ENCODE data around the gene SLC29A3.

The SLC29A3 gene

DNA sequence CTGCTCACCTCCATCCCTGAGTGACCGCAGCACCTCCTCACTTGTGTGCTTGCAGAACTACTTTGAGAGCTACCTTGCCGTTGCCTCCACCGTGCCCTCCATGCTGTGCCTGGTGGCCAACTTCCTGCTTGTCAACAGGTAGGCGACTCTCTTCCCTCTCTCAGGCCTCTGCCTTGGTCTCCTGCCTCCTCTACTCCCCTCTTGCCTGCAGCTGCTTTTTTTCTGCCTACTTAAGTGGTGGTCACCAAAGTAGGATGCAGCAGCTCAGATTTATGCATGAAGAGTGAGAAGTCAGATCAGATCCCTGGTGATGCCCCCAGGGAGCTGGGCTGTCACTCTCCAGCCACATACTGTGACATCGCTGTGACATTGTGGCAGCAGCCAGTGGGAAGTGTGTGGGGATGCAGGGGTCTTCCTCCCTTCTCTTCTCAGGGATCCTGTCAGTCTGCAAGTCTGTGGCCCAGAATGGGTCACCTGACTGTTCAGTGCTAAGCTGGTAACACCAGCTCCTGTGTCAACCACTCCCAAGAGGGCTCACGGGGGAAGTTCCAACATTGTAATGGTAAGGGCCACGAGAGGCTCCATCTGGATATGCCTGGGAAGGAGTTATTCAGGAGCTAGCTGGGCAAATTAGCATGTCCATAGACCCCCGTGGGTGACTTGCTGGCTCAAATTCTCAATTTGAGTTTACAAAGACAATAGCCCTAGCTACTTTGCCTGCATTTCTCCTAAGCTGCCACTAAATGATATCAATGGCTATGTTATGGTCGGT is 25.3 kb downstream of the SLC29A3 start:
- DNase-seq, result no peak
- Mint-ChIP-seq H3K9me3 (no peaks in the 10 kb centered on the region), H3K4me1 (ENCODE audit: low read depth in 2 of 2) (peaks cover 0 to 8% of the 10 kb centered on the region in 2 donors), H3K4me3 (no peak overlapping the region), H3K27me3 (no peaks in the 10 kb centered on the region), H3K27ac (no peak overlapping the region), H3K36me3 (ENCODE audit: insufficient read depth) (no peaks in the 10 kb centered on the region)
- no peak for ATAC-seq (replicated peaks)

DNA sequence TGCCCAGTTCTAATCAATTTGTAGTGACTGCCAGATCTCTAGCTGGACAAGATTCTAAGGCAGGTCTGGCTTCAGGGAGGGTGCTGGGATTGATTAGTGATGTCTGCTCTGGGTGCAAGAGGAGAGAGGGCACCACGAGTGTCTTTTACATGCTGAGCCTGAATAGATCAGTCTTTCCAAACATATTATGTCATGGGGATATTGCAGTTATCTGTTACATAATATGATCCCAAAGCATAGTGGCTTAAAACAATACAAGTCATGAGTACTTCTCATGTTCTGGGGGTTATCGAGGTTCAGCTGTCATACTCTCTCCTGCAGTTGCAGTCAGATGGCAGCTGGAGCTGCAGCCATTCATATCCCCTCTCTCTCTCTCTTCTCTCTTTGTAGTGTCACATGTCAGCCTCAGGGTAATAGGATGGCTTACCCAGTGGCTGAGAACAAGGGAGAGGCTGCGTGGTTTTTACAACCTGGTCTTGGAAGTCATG is 26.0 kb downstream of the SLC29A3 start:
- ATAC-seq (replicated peaks) (no peak), DNase-seq (no peak)
- Mint-ChIP-seq H3K9me3 (no peaks in the 10 kb centered on the region), H3K36me3 (ENCODE audit: insufficient read depth) (no peaks in the 10 kb centered on the region), H3K27me3 (no peaks in the 10 kb centered on the region), H3K27ac (no peak overlapping the region), H3K4me3 (no peak overlapping the region), H3K4me1 (ENCODE audit: low read depth in 2 of 2) (peaks cover 0 to 4% of the 10 kb centered on the region in 2 donors)

DNA sequence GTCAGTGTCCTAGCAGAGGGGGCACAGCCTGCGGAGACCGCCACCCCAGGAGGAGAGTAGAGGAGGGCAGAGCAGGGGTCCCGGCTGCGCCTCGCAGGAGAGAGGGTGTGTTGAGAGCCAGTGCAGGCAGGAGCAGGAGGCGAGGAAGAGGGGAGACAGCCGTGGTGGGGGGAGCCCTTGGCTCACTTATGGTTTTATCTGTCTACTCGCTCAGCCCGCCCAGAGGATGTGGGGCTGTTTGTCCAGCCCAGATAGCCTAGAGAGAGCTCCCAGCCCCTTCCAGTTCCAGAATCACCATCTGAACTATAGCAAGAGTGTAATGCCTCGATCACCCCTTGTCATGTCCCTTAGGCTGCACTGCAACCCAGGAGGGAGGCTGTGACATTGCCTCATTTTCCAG is 26.6 kb downstream of the SLC29A3 start:
- no peaks in the 10 kb centered on the region for H3K9me3 Mint-ChIP-seq
- ATAC-seq (replicated peaks), result no peak
- peaks cover 1 to 3% of the 10 kb centered on the region in 2 donors for H3K4me1 Mint-ChIP-seq (ENCODE audit: low read depth in 2 of 2)
- H3K4me3 Mint-ChIP-seq, result no peak overlapping the region
- no peak for DNase-seq
- H3K27ac Mint-ChIP-seq, result no peak overlapping the region
- no peaks in the 10 kb centered on the region for H3K36me3 Mint-ChIP-seq (ENCODE audit: insufficient read depth)
- H3K27me3 Mint-ChIP-seq, result no peaks in the 10 kb centered on the region

DNA sequence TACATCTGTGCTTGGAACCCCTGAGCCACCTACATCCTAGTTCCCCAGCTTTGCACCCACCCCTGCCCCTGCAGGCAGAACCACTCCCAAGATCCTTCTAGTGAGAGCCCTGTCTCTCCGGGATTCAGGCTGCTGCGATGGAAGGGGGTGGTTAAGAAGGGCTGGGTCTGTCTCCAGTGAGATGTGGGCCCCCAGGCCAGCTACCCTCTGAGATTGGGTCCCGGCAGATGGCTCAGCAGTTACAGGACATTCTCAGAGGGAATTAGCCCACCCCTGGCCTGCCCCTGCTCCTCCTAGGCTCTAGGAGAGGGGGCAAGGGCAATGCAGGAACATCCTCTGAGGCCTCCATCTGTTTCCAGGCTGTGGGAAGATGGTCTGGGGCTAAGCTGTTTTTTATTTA is 27.7 kb downstream of the SLC29A3 start:
- Mint-ChIP-seq H3K36me3 (ENCODE audit: insufficient read depth) (no peaks in the 10 kb centered on the region), H3K9me3 (no peaks in the 10 kb centered on the region), H3K4me3 (no peak overlapping the region)

DNA sequence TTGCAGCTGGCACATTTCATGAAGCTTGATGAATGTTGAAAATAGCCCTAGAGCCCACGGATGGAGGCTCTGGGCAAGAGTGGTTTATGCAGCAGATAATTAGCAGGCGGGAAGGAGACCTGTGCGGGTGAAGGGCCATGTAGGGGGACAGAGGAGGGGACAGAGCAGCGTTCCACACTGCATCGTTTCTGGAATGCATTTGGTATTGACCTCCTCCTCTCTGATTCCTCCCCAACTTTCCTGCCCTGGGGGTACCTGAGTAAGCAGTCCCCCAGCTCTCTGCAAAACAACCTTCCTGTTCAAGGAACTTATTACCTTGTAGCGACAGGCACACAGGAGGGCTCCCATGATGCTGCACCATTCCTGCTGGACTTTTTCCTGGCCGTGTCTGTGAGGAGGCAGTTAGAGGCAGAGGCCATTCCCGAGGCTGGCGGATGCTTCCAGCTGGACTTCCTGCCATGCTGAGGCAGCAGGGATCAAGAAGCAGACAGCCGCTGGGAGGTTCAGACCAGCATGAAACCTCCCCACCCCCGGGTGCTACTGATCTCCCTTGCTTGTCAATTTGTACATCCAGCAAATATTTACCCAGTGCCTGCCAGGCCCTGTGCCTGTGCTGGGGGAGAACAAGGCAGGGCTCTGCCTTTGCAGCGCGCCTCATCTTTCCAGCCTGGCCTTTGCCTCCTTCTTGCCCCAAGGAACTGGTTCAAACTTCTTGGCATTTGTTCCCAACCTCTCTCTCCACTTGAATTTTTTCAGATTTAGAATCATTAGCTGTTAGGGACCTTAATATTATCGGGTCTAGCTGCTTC is 28.7 kb downstream of the SLC29A3 start:
- no peak overlapping the region for H3K4me3 Mint-ChIP-seq
- no peaks in the 10 kb centered on the region for H3K27me3 Mint-ChIP-seq
- H3K9me3 Mint-ChIP-seq, result no peaks in the 10 kb centered on the region
- H3K4me1 Mint-ChIP-seq (ENCODE audit: low read depth in 2 of 2), result peaks cover 0 to 7% of the 10 kb centered on the region in 2 donors
- no peak overlapping the region for H3K27ac Mint-ChIP-seq
- no peak for ATAC-seq (replicated peaks)
- H3K36me3 Mint-ChIP-seq (ENCODE audit: insufficient read depth), result no peaks in the 10 kb centered on the region
- no peak for DNase-seq

More for the DNA sequence above, 27.7 kb downstream of the SLC29A3 start:
- Mint-ChIP-seq H3K27me3 (no peaks in the 10 kb centered on the region), H3K4me1 (ENCODE audit: low read depth in 2 of 2) (peaks cover 0 to 7% of the 10 kb centered on the region in 2 donors), H3K27ac (no peak overlapping the region)
- no peak for DNase-seq
- ATAC-seq (replicated peaks), result no peak

DNA sequence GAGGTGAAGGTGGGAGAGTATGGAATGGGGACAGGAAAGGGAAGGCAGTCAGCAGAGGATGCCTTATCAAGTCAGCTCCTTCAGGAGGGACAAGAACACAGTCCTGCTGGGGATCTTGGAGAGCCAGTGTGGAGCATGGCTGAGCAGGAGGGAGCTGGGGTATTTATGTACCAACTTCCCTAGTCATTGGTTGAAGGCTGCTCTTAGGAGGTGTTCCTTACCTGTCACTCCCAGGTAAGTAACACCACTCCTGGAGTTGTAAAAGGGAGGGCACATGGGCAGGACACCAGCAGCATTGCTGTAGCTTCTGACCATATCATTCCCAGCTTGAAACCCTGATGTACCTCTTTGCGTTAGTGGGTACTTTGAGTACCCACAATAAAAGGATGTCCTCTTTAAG is 29.8 kb downstream of the SLC29A3 start:
- Mint-ChIP-seq H3K9me3 (no peaks in the 10 kb centered on the region), H3K4me1 (ENCODE audit: low read depth in 2 of 2) (peaks cover 0 to 7% of the 10 kb centered on the region in 2 donors), H3K4me3 (no peak overlapping the region)

DNA sequence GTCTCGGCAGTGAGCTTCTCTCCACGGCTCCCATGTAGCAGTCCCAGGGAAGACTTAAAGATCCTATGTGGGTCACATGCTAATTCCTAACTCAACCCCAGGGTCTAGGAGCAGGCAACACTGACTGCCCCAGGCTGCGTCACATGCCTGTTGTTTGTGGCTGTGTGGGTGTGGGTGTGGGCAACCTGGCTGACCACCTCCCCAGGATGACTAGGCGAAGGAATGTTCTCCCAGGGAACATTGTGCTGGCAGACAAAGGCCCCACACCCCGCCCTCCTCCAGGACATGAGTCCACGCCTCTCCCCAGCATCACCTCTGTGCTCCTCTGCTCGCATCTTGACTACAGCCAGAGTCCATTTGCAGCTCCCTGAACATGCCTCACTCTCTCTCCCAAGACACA is 30.3 kb downstream of the SLC29A3 start:
- H3K4me3 Mint-ChIP-seq, result no peak overlapping the region
- no peak for ATAC-seq (replicated peaks)
- peaks cover 5% of the 10 kb centered on the region for H3K36me3 Mint-ChIP-seq (ENCODE audit: insufficient read depth)
- DNase-seq, result no peak
- H3K4me1 Mint-ChIP-seq (ENCODE audit: low read depth in 2 of 2), result peaks cover 0 to 7% of the 10 kb centered on the region in 2 donors
- H3K27ac Mint-ChIP-seq, result no peak overlapping the region
- no peaks in the 10 kb centered on the region for H3K9me3 Mint-ChIP-seq
- H3K27me3 Mint-ChIP-seq, result no peaks in the 10 kb centered on the region

More for the DNA sequence above, 29.8 kb downstream of the SLC29A3 start:
- DNase-seq, result no peak
- no peak for ATAC-seq (replicated peaks)
- H3K36me3 Mint-ChIP-seq (ENCODE audit: insufficient read depth), result peaks cover 4% of the 10 kb centered on the region
- H3K27me3 Mint-ChIP-seq, result no peaks in the 10 kb centered on the region
- H3K27ac Mint-ChIP-seq, result no peak overlapping the region

DNA sequence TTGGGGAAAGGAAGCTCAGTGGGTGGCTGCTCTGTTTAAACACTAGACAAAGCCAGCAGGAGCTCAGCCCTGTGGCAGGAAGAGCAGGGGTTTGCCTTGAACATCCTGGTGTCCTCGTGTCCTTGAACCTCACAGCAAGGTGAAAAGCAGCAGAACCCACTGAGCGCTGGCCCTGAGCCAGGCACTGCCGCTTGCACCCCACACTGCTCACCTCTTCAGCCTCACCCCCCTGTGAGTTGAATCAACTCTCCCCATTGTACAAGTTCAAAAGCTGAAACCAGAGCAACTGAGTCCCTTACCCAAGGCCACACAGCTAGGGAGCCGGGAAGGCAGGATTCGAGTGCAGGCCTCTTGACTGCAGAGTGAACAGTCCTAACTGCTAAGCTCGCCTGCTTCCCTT is 32.0 kb downstream of the SLC29A3 start:
- peak overlapping the region in 1 of 2 donors; percentile 17 for H3K27ac Mint-ChIP-seq
- no peaks in the 10 kb centered on the region for H3K9me3 Mint-ChIP-seq
- H3K27me3 Mint-ChIP-seq, result no peaks in the 10 kb centered on the region
- ATAC-seq (replicated peaks) (no peak), DNase-seq (no peak)
- peaks cover 0 to 7% of the 10 kb centered on the region in 2 donors for H3K4me1 Mint-ChIP-seq (ENCODE audit: low read depth in 2 of 2)
- no peak overlapping the region for H3K4me3 Mint-ChIP-seq
- H3K36me3 Mint-ChIP-seq (ENCODE audit: insufficient read depth), result peaks cover 5% of the 10 kb centered on the region

DNA sequence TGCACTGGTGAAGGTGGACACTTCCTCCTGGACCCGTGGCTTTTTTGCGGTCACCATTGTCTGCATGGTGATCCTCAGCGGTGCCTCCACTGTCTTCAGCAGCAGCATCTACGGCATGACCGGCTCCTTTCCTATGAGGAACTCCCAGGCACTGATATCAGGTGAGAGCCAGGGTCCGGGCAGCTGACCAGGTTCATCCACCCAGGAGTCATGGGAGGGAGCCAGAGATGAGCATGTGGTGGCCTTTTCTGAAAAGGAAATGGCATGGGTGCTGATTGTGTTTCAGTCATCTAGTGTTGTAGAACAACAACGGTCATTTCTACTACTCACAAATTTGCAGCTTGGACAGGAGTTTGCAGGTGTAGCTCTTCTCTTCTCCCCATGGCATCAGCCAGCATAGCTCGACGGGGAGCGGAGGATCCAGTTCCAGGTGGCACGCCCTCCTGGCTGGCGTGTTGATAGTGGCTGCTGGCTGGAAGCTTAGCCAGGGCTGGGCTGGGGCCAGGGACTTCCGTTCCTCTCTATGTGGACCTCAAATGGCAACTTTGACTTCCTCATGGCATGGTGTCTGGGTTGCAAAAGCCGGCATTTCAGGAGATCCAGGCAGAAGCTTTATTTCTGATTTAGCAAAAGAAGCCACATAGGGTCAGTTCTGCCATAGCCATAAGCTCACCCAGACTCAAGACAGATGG is 32.7 kb downstream of the SLC29A3 start:
- Mint-ChIP-seq H3K36me3 (ENCODE audit: insufficient read depth) (peaks cover 5% of the 10 kb centered on the region), H3K27me3 (no peaks in the 10 kb centered on the region), H3K27ac (peak overlapping the region in 1 of 2 donors; percentile 17), H3K4me1 (ENCODE audit: low read depth in 2 of 2) (peaks cover 0 to 7% of the 10 kb centered on the region in 2 donors), H3K4me3 (no peak overlapping the region), H3K9me3 (no peaks in the 10 kb centered on the region)
- no peak for DNase-seq
- ATAC-seq (replicated peaks), result no peak

DNA sequence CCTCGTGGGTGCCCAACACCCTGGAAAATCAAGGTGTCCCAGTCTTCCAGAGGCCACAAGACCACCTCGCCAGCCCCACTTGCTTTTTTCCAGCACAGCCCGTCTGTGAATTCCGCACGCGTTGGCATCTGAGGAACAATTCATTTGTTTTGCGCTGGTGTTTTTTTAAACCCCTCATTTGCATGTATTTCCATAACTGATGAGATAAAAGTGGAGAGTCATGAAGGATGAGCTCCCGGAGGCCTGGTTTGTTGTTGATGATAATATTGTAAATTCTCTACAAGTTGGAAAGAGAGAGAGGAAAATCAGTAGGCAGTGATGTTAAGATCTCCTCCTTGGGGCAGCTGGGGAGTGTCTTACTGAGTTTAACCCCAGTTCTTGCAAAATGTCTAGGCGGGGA is 34.6 kb downstream of the SLC29A3 start:
- Mint-ChIP-seq H3K27me3 (no peaks in the 10 kb centered on the region), H3K36me3 (ENCODE audit: insufficient read depth) (peaks cover 12% of the 10 kb centered on the region), H3K4me3 (no peak overlapping the region), H3K9me3 (no peaks in the 10 kb centered on the region), H3K4me1 (ENCODE audit: low read depth in 2 of 2) (peaks cover 0 to 7% of the 10 kb centered on the region in 2 donors), H3K27ac (no peak overlapping the region)
- DNase-seq (no peak), ATAC-seq (replicated peaks) (no peak)

DNA sequence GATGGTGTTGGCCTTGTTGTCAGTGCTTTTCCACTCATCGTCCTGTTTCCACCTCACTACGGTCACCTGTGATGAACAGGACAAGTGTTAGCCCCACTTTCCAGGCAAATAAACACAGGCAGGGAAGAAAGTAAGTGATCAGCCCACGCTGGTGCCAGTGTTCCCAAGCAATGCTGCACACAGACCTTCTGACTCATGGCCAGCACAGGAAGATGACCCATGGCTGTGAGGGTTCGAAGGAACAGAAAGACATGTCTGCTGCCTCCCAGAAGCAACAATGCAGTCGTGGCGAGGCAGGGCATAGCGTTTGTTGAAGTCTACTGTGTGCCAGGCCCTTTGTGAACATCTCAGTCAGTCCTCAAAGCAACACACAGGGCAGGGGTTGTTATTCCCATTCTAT is 35.7 kb downstream of the SLC29A3 start:
- no peak for ATAC-seq (replicated peaks)
- no peak for DNase-seq
- no peak overlapping the region for H3K27ac Mint-ChIP-seq
- peaks cover 0 to 7% of the 10 kb centered on the region in 2 donors for H3K4me1 Mint-ChIP-seq (ENCODE audit: low read depth in 2 of 2)
- no peaks in the 10 kb centered on the region for H3K27me3 Mint-ChIP-seq
- H3K9me3 Mint-ChIP-seq, result no peaks in the 10 kb centered on the region
- H3K36me3 Mint-ChIP-seq (ENCODE audit: insufficient read depth), result peaks cover 15% of the 10 kb centered on the region
- no peak overlapping the region for H3K4me3 Mint-ChIP-seq

DNA sequence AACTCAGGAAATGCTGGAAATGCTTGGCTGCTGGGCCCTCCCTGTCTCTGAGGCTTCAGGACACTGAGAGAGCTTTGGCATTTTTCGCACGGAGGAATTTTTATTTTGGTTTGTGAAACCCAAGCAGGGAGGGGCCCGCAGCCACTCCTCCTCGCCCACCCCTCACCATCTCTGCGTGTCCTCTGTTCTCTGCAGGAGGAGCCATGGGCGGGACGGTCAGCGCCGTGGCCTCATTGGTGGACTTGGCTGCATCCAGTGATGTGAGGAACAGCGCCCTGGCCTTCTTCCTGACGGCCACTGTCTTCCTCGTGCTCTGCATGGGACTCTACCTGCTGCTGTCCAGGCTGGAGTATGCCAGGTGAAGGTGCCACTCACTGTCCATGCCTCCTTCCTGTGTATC is 36.8 kb downstream of the SLC29A3 start:
- Mint-ChIP-seq H3K27ac (no peak overlapping the region), H3K4me3 (no peak overlapping the region), H3K36me3 (ENCODE audit: insufficient read depth) (peaks cover 19% of the 10 kb centered on the region), H3K9me3 (no peaks in the 10 kb centered on the region), H3K27me3 (no peaks in the 10 kb centered on the region), H3K4me1 (ENCODE audit: low read depth in 2 of 2) (peaks cover 0 to 3% of the 10 kb centered on the region in 2 donors)
- ATAC-seq (replicated peaks) (no peak), DNase-seq (no peak)

DNA sequence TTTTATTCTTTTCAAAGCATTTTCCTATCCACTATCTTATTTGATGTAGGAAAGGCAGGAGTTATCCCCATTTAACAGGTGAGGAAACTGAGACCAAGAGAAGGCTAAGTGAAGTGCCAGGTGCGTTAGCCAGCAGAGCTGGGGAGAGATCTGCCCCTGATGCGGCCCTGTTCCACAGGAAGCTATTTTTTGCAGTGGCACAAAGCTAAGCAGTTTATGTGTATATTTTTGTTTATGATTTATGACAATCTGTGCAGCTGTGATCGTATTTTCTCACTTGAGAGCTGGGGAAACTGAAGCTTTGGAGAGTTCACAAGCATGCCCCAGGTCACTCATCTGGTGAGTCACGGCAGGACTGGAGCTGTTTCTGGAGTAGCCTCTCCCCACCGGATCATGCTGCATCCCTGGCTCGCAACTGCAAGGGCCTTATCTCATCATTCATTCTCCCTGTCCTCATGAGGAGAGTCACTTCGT is 38.8 kb downstream of the SLC29A3 start:
- Mint-ChIP-seq H3K4me1 (ENCODE audit: low read depth in 2 of 2) (no peaks in the 10 kb centered on the region), H3K9me3 (no peaks in the 10 kb centered on the region), H3K27me3 (no peaks in the 10 kb centered on the region), H3K4me3 (no peak overlapping the region), H3K27ac (no peak overlapping the region), H3K36me3 (ENCODE audit: insufficient read depth) (peaks cover 19% of the 10 kb centered on the region)
- DNase-seq (no peak), ATAC-seq (replicated peaks) (no peak)

Data from effector memory CD8-positive, alpha-beta T cell (primary cell).